Panc1 (cell line): ENCODE results near the gene LCE2A. TPM values are rescaled to one million over a fixed set of nuclear protein-coding genes. Genes with fewer than 3 reads are reported as not detected.
"Not testable (repeated sequence)": the region's sequence is repeated elsewhere in the genome, so short reads cannot be mapped to it uniquely, and the experiment has no call there.

Experiments used
- ATAC-seq: fragments of 200-7000 bp; cut with Tn5 transposase; 2 replicates; pipeline ENCODE4 v1.9.1; 2020; ENCODE audit warnings: mild to moderate bottlenecking, moderate library complexity
- BruUV-seq: library from RNA; stranded (reverse); fragments of 400-500 nt; replicated peaks from 2 replicates; lab custom pipeline; 2021; lab: Mats Ljungman, UMichigan
- CTCF ChIA-PET: fragments of 300-600 bp; sonication (Branson Sonifier 250); formaldehyde crosslinking; loops from one replicate; lab custom pipeline; 2022; ENCODE audit warnings: antibody characterized with exemption; lab: Charles Lee
- POLR2A ChIA-PET: fragments of 300-600 bp; sonication (Branson Sonifier 250); formaldehyde crosslinking; loops from one replicate; lab custom pipeline; 2022; ENCODE audit warnings: antibody characterized with exemption; lab: Charles Lee
- DNase-seq: peaks from one replicate; pipeline ENCODE4 v3.0.0-alpha.2; 2010; ENCODE audit warnings: low read depth, low spot score
- H3K27ac ChIP-seq: 2 replicates; pipeline ENCODE4 v1.5.1; 2011; ENCODE audit warnings: mild to moderate bottlenecking, low read length, inconsistent platforms
- H3K27me3 ChIP-seq: fragments of 200-500 bp; sonication (Bioruptor generic); 2 replicates; pipeline ENCODE4 v1.6.0; 2014; ENCODE audit warnings: low read length, inconsistent platforms; ENCODE audit not compliant: control insufficient read depth, insufficient read depth
- H3K36me3 ChIP-seq: fragments of 200-500 bp; sonication (Bioruptor generic); 2 replicates; pipeline ENCODE4 v1.5.1; 2014; ENCODE audit warnings: inconsistent platforms, mild to moderate bottlenecking, low read length, moderate library complexity; ENCODE audit not compliant: control insufficient read depth, insufficient read depth
- H3K4me1 ChIP-seq: 2 replicates; pipeline ENCODE4 v1.5.1; 2011; ENCODE audit warnings: inconsistent platforms, mild to moderate bottlenecking, low read length, moderate library complexity; ENCODE audit not compliant: control insufficient read depth, insufficient read depth
- H3K4me3 ChIP-seq, 2 experiments: 2 replicates each; pipeline ENCODE4 v1.5.1; 2011 to 2012; ENCODE audit warnings: low read depth in 2 of 2, low read length in 2 of 2, mild to moderate bottlenecking in 2 of 2, inconsistent platforms in 1 of 2, moderate library complexity in 1 of 2
- H3K9me3 ChIP-seq: fragments of 200-500 bp; sonication (Bioruptor generic); 2 replicates; pipeline ENCODE4 v1.5.1; 2014; ENCODE audit warnings: low read depth, mild to moderate bottlenecking, inconsistent platforms, low read length, moderate library complexity; ENCODE audit not compliant: control insufficient read depth, insufficient read depth
- POLR2AphosphoS5 ChIP-seq: IDR thresholded peaks from 2 replicates; pipeline ENCODE4 v1.6.1; 2012; ENCODE audit warnings: mild to moderate bottlenecking, low read depth, low read length, moderate library complexity
- SIN3A ChIP-seq: IDR thresholded peaks from 2 replicates; pipeline ENCODE4 v1.6.1; 2012; ENCODE audit warnings: low read depth, mild to moderate bottlenecking, low read length, moderate library complexity, borderline replicate concordance; ENCODE audit not compliant: insufficient read depth
- TCF7L2 ChIP-seq: IDR thresholded peaks from 2 replicates; pipeline ENCODE4 v1.6.1; 2011; ENCODE audit warnings: mild to moderate bottlenecking, low read depth, low read length, inconsistent platforms
- in situ Hi-C: cut with HindIII; loops from 2 replicates; pipeline ENCODE4 v1.10.0; 2016; ENCODE audit warnings: low sequenced_read_pairs, low pct_unique_long_range_greater_than_20kb
- intact Hi-C: fragments of 100-400 bp; cut with micrococcal nuclease; formaldehyde crosslinking; loops from one replicate; pipeline ENCODE4 v1.10.0; 2022; ENCODE audit not compliant: unreplicated experiment
- total RNA-seq: library from RNA; stranded (reverse); gene quantifications from one replicate; pipeline ENCODE4 v1.2.1, GENCODE V29; 2021; ENCODE audit not compliant: unreplicated experiment
- TF ChIP-seq, protein P1 (sequence below): fragments of 450-650 bp; IDR thresholded peaks from 2 replicates; pipeline ENCODE4 v1.5.1; 2017; ENCODE audit warnings: mild to moderate bottlenecking
- TF ChIP-seq, protein P2 (sequence below), 2 experiments: IDR thresholded peaks; 2 replicates each; pipeline ENCODE4 v1.6.1; 2011 to 2012; ENCODE audit warnings: low read depth in 2 of 2, control low read depth in 1 of 2, low read length in 1 of 2, mild to moderate bottlenecking in 1 of 2, moderate library complexity in 1 of 2; ENCODE audit not compliant: insufficient read depth in 1 of 2

LCE2A gene
- total RNA-seq, 1 experiment from 2014 or later: not detected

DNA sequence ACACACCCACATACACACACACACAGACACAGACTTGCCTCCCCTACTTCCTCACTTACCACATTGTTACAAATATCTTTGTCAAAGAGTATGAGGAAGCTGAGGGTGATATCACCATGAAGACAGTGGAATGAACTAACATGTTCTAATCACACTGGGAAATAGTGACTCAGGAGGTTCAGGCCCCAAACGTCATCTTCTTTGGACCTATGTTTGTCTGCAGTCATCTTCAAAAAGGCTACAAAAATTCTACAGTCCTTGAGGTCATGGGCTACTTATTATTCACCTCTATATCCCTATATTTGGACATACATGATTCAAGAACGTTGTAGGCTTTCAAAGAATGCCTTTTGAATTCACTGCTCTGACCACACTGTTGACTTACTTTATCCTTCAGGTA, 25.1 kb upstream of the LCE2A start:
- BruUV-seq: no TSS peak
- ChIA-PET CTCF (no interaction called here), POLR2A (no interaction called here)
- ATAC-seq: no peak
- intact Hi-C loops: no loop called here
- no peak for DNase-seq
- TF ChIP-seq POLR2AphosphoS5 (no peak), TCF7L2 (no peak)
- TF ChIP-seq, protein P1, sequence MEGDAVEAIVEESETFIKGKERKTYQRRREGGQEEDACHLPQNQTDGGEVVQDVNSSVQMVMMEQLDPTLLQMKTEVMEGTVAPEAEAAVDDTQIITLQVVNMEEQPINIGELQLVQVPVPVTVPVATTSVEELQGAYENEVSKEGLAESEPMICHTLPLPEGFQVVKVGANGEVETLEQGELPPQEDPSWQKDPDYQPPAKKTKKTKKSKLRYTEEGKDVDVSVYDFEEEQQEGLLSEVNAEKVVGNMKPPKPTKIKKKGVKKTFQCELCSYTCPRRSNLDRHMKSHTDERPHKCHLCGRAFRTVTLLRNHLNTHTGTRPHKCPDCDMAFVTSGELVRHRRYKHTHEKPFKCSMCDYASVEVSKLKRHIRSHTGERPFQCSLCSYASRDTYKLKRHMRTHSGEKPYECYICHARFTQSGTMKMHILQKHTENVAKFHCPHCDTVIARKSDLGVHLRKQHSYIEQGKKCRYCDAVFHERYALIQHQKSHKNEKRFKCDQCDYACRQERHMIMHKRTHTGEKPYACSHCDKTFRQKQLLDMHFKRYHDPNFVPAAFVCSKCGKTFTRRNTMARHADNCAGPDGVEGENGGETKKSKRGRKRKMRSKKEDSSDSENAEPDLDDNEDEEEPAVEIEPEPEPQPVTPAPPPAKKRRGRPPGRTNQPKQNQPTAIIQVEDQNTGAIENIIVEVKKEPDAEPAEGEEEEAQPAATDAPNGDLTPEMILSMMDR: no peak
- Histone ChIP-seq H3K4me1 (no peaks in the 10 kb centered on the region), H3K9me3 (no peaks in the 10 kb centered on the region), H3K4me3 (no peak overlapping the region), H3K36me3 (no peaks in the 10 kb centered on the region), H3K27me3 (0 out of 2 replicates have a peak, but pooled peaks cover 4% of the 10 kb centered on the region), H3K27ac (no peak overlapping the region)
- in situ Hi-C loops: no loop called here

DNA sequence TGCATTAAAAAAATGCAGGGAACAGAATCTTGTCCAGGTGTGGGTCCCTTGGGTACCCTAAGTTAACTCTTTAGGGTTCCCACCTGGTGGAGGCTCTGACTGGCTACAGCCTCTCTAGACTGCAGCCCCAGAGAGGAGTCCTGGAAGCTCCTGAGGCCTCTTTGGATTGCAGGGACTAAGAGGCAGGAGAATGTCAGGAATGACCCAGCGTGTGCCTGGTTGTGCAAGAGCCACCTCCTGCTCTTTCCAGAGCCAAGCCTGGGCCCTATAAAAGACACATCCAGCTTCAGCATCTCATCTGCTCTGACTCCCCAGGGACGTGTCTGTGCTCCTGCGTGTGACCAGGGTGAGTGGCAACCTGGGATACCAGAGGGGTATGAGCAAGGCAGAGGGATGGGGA, 23.2 kb upstream of the LCE2A start, which contains the start of gene LCE2C:
TSS of gene LCE2C (plus strand) at position 297 of the 400 bp plus-strand sequence. CDS start 737 bp downstream, outside the sequence.
- CTCF ChIA-PET, H3K27ac ChIP-seq, H3K4me1 ChIP-seq, DNase-seq, intact Hi-C loops, H3K36me3 ChIP-seq, BruUV-seq, H3K27me3 ChIP-seq, POLR2A ChIA-PET, ATAC-seq, in situ Hi-C loops, H3K4me3 ChIP-seq, H3K9me3 ChIP-seq: not testable (repeated sequence)

DNA sequence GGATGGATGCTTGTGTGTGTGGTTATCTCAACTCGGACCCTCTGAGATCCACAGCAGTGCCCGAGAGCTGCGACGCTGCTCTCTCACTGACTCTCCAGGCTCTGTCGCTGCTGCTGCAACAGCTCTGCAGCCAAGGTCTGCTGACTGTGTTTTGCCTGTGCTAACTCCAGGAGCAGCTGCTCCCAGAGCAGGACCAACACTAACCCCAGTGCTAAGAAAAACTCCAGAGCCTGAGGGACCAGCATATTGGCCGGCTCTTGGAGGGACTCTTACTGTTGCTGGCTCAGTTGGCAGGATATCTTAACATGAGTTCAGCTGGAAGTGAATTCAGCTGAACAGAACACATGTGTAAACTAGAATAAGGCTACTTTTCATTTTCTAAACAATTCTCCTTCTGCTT, 18.7 kb upstream of the LCE2A start:
- ATAC-seq (no peak), DNase-seq (no peak)
- in situ Hi-C loops: no loop called here
- ChIA-PET POLR2A (no interaction called here), CTCF (no interaction called here)
- no peaks in the 10 kb centered on the region for H3K9me3 ChIP-seq
- no peaks in the 10 kb centered on the region for H3K4me1 ChIP-seq
- no peak overlapping the region for H3K4me3 ChIP-seq
- no peak overlapping the region for H3K27ac ChIP-seq
- intact Hi-C loops: no loop called here
- H3K27me3 ChIP-seq: peaks cover 9% of the 10 kb centered on the region; the same call in 1 of the 2 replicates
- TF ChIP-seq SIN3A (no peak), POLR2AphosphoS5 (no peak), TCF7L2 (no peak)
- TF ChIP-seq, protein P1: no peak
- TF ChIP-seq, protein P2, sequence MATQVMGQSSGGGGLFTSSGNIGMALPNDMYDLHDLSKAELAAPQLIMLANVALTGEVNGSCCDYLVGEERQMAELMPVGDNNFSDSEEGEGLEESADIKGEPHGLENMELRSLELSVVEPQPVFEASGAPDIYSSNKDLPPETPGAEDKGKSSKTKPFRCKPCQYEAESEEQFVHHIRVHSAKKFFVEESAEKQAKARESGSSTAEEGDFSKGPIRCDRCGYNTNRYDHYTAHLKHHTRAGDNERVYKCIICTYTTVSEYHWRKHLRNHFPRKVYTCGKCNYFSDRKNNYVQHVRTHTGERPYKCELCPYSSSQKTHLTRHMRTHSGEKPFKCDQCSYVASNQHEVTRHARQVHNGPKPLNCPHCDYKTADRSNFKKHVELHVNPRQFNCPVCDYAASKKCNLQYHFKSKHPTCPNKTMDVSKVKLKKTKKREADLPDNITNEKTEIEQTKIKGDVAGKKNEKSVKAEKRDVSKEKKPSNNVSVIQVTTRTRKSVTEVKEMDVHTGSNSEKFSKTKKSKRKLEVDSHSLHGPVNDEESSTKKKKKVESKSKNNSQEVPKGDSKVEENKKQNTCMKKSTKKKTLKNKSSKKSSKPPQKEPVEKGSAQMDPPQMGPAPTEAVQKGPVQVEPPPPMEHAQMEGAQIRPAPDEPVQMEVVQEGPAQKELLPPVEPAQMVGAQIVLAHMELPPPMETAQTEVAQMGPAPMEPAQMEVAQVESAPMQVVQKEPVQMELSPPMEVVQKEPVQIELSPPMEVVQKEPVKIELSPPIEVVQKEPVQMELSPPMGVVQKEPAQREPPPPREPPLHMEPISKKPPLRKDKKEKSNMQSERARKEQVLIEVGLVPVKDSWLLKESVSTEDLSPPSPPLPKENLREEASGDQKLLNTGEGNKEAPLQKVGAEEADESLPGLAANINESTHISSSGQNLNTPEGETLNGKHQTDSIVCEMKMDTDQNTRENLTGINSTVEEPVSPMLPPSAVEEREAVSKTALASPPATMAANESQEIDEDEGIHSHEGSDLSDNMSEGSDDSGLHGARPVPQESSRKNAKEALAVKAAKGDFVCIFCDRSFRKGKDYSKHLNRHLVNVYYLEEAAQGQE (IDR thresholded peaks at IDR 0.05; ENCODE audit: insufficient read depth in 1 of 2, low read depth in 2 of 2, low read length in 1 of 2): no peak
- no peaks in the 10 kb centered on the region for H3K36me3 ChIP-seq
- no TSS peak for BruUV-seq
